ENCODE data around the gene RHBDD2. TPM values are rescaled to one million over a fixed set of nuclear protein-coding genes. Genes with fewer than 3 reads are reported as not detected.

The RHBDD2 gene
- total and polyA plus RNA-seq, 9 of the 15 experiments (the other 6 are each of a cell fraction or from before 2014, with no cell fraction given), result 3.3 to 36.7 (median 17.9) TPM

DNA sequence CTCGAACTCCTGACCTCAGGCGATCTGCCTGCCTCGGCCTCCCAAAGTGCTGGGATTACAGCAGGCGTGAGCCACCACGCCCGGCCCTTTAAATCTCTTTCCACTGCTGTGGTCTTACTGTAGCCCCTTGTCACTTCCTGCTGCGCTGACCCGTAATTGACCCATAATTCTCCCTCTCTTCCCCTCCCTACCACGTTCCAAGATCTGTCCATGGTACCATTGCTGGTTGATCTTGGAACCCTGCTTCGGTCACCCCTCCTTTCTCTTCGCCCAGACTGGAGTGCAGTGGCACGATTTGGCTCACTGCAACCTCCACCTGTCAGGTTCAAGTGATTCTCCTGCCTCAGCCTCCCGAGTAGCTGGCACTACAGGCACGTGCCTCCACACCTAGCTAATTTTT lies 42.6 kb downstream of the RHBDD2 start (continued):
- no peak for TF ChIP-seq NEUROD1 (IDR thresholded peaks at IDR 0.05; ENCODE audit: borderline replicate concordance, low read depth, low read length, partially characterized antibody)
- TF ChIP-seq SMARCC2 (IDR thresholded peaks at IDR 0.05; ENCODE audit: low read depth), result no peak
- TF ChIP-seq, protein P1, sequence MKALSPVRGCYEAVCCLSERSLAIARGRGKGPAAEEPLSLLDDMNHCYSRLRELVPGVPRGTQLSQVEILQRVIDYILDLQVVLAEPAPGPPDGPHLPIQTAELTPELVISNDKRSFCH (CRISPR knock-in tag; IDR thresholded peaks at IDR 0.05), result no peak
- TF ChIP-seq, protein P1 (tag; IDR thresholded peaks at IDR 0.05), result no peak
- TF ChIP-seq, protein P2, sequence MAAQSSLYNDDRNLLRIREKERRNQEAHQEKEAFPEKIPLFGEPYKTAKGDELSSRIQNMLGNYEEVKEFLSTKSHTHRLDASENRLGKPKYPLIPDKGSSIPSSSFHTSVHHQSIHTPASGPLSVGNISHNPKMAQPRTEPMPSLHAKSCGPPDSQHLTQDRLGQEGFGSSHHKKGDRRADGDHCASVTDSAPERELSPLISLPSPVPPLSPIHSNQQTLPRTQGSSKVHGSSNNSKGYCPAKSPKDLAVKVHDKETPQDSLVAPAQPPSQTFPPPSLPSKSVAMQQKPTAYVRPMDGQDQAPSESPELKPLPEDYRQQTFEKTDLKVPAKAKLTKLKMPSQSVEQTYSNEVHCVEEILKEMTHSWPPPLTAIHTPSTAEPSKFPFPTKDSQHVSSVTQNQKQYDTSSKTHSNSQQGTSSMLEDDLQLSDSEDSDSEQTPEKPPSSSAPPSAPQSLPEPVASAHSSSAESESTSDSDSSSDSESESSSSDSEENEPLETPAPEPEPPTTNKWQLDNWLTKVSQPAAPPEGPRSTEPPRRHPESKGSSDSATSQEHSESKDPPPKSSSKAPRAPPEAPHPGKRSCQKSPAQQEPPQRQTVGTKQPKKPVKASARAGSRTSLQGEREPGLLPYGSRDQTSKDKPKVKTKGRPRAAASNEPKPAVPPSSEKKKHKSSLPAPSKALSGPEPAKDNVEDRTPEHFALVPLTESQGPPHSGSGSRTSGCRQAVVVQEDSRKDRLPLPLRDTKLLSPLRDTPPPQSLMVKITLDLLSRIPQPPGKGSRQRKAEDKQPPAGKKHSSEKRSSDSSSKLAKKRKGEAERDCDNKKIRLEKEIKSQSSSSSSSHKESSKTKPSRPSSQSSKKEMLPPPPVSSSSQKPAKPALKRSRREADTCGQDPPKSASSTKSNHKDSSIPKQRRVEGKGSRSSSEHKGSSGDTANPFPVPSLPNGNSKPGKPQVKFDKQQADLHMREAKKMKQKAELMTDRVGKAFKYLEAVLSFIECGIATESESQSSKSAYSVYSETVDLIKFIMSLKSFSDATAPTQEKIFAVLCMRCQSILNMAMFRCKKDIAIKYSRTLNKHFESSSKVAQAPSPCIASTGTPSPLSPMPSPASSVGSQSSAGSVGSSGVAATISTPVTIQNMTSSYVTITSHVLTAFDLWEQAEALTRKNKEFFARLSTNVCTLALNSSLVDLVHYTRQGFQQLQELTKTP (IDR thresholded peaks at IDR 0.05; ENCODE audit: low read depth in 1 of 2, partially characterized antibody in 2 of 2), result peak in 1 of 2 experiments; percentile 42
- no peak for TF ChIP-seq PPARD (CRISPR knock-in tag; IDR thresholded peaks at IDR 0.05)
- TF ChIP-seq GTF2F1 (IDR thresholded peaks at IDR 0.05; ENCODE audit: low read depth, low read length), result no peak
- TF ChIP-seq, protein P3, sequence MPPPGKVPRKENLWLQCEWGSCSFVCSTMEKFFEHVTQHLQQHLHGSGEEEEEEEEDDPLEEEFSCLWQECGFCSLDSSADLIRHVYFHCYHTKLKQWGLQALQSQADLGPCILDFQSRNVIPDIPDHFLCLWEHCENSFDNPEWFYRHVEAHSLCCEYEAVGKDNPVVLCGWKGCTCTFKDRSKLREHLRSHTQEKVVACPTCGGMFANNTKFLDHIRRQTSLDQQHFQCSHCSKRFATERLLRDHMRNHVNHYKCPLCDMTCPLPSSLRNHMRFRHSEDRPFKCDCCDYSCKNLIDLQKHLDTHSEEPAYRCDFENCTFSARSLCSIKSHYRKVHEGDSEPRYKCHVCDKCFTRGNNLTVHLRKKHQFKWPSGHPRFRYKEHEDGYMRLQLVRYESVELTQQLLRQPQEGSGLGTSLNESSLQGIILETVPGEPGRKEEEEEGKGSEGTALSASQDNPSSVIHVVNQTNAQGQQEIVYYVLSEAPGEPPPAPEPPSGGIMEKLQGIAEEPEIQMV (tag; conservative IDR thresholded peaks at IDR 0.05; ENCODE audit: low read depth), result no peak
- TF ChIP-seq, protein P4, sequence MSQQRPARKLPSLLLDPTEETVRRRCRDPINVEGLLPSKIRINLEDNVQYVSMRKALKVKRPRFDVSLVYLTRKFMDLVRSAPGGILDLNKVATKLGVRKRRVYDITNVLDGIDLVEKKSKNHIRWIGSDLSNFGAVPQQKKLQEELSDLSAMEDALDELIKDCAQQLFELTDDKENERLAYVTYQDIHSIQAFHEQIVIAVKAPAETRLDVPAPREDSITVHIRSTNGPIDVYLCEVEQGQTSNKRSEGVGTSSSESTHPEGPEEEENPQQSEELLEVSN (IDR thresholded peaks at IDR 0.05; ENCODE audit: borderline replicate concordance in 1 of 2, extremely low read depth in 1 of 2, insufficient read depth in 1 of 2, insufficient read length in 1 of 2, low read depth in 1 of 2, low read length in 1 of 2, poor library complexity in 1 of 2, severe bottlenecking in 1 of 2), result no peak
- TF ChIP-seq PCBP1 (IDR thresholded peaks at IDR 0.05; ENCODE audit: low read depth, low read length, poor library complexity, severe bottlenecking), result no peak
- TF ChIP-seq ZNF311 (CRISPR knock-in tag; IDR thresholded peaks at IDR 0.05), result no peak
- no peak for TF ChIP-seq MCM3 (IDR thresholded peaks at IDR 0.05)
- TF ChIP-seq NR2C1 (IDR thresholded peaks at IDR 0.05), result 0 out of 2 replicates have a peak, but pooled peaks have one; percentile 28
- TF ChIP-seq NR2C1 (tag; IDR thresholded peaks at IDR 0.05), result no peak; the same call in 1 of the 2 replicates
- TF ChIP-seq ZFPM2 (CRISPR knock-in tag; IDR thresholded peaks at IDR 0.05), result no peak
- TF ChIP-seq TCF7 (IDR thresholded peaks at IDR 0.05; ENCODE audit: borderline replicate concordance), result no peak
- TF ChIP-seq ZNF316 (IDR thresholded peaks at IDR 0.05), result no peak

All from K562 (cell line).